PFSK-1 (cell line): ENCODE results near the gene CNIH2.

ENCODE experiments used
- FOXP2 ChIP-seq: optimal IDR thresholded peaks from 2 replicates; pipeline ENCODE3; 2011; ENCODE audit warnings: borderline replicate concordance, control low read depth, inconsistent platforms; ENCODE audit not compliant: insufficient read depth; ENCODE audit errors: extremely low read length, extremely low read depth
- POLR2AphosphoS5 ChIP-seq: IDR thresholded peaks from 2 replicates; pipeline ENCODE4 v1.6.1; 2012; ENCODE audit warnings: low read depth, mild to moderate bottlenecking, control low read depth, low read length, moderate library complexity
- SIN3A ChIP-seq: IDR thresholded peaks from 2 replicates; pipeline ENCODE4 v1.6.1; 2012; ENCODE audit warnings: mild to moderate bottlenecking, low read length, moderate library complexity, borderline replicate concordance; ENCODE audit not compliant: insufficient read depth
- TAF1 ChIP-seq: IDR thresholded peaks from 2 replicates; pipeline ENCODE4 v1.6.1; 2012; ENCODE audit warnings: low read length, control low read depth, borderline replicate concordance; ENCODE audit not compliant: insufficient read depth
- TF ChIP-seq, protein P1 (sequence below), 2 experiments: IDR thresholded peaks; 2 replicates each; pipeline versions ENCODE4 v1.6.1 to v1.8.0; 2011 to 2012; ENCODE audit warnings: low read depth in 2 of 2, low read length in 2 of 2, control low read depth in 1 of 2, inconsistent platforms in 1 of 2, mild to moderate bottlenecking in 1 of 2, moderate library complexity in 1 of 2; ENCODE audit not compliant: insufficient read depth in 1 of 2

The CNIH2 gene

DNA sequence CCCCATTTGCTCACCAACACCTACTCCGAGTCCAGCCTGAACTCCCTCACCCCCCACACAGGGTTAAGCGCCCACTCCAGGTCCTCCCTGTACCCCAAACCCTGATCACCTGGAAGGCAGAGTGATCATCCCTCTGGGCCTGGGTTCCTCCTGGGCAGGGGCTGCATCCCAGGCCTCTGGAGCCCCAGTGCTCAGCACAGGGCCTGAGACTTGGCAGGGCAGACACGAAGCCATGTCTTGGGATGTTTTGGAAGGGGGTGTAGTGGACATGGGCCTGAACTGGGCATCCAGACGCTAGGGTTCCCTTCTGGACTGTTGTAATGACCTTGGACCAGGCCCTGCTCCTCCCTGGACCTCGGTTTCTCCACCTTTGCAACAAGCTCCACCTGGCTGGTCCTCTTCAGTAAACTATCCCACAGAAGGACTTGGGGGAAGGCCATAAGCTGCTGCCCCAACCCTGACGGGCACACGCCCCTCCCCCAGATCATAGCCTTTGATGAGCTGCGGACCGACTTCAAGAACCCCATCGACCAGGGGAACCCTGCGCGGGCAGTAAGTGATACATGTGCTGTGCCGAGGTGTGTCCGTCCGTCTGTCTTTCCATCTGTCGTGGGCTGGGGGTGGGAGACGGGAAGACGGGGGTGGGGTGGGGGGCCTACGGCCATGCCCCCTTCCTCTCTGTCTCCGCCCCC, 3.9 kb downstream of the CNIH2 start:
- TF ChIP-seq FOXP2 (no peak), POLR2AphosphoS5 (peak; percentile 10; the same call in 1 of the 2 replicates), TAF1 (no peak), SIN3A (no peak)
- TF ChIP-seq, protein P1, sequence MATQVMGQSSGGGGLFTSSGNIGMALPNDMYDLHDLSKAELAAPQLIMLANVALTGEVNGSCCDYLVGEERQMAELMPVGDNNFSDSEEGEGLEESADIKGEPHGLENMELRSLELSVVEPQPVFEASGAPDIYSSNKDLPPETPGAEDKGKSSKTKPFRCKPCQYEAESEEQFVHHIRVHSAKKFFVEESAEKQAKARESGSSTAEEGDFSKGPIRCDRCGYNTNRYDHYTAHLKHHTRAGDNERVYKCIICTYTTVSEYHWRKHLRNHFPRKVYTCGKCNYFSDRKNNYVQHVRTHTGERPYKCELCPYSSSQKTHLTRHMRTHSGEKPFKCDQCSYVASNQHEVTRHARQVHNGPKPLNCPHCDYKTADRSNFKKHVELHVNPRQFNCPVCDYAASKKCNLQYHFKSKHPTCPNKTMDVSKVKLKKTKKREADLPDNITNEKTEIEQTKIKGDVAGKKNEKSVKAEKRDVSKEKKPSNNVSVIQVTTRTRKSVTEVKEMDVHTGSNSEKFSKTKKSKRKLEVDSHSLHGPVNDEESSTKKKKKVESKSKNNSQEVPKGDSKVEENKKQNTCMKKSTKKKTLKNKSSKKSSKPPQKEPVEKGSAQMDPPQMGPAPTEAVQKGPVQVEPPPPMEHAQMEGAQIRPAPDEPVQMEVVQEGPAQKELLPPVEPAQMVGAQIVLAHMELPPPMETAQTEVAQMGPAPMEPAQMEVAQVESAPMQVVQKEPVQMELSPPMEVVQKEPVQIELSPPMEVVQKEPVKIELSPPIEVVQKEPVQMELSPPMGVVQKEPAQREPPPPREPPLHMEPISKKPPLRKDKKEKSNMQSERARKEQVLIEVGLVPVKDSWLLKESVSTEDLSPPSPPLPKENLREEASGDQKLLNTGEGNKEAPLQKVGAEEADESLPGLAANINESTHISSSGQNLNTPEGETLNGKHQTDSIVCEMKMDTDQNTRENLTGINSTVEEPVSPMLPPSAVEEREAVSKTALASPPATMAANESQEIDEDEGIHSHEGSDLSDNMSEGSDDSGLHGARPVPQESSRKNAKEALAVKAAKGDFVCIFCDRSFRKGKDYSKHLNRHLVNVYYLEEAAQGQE (IDR thresholded peaks at IDR 0.05; ENCODE audit: insufficient read depth in 1 of 2, low read depth in 2 of 2, low read length in 2 of 2): no peak

DNA sequence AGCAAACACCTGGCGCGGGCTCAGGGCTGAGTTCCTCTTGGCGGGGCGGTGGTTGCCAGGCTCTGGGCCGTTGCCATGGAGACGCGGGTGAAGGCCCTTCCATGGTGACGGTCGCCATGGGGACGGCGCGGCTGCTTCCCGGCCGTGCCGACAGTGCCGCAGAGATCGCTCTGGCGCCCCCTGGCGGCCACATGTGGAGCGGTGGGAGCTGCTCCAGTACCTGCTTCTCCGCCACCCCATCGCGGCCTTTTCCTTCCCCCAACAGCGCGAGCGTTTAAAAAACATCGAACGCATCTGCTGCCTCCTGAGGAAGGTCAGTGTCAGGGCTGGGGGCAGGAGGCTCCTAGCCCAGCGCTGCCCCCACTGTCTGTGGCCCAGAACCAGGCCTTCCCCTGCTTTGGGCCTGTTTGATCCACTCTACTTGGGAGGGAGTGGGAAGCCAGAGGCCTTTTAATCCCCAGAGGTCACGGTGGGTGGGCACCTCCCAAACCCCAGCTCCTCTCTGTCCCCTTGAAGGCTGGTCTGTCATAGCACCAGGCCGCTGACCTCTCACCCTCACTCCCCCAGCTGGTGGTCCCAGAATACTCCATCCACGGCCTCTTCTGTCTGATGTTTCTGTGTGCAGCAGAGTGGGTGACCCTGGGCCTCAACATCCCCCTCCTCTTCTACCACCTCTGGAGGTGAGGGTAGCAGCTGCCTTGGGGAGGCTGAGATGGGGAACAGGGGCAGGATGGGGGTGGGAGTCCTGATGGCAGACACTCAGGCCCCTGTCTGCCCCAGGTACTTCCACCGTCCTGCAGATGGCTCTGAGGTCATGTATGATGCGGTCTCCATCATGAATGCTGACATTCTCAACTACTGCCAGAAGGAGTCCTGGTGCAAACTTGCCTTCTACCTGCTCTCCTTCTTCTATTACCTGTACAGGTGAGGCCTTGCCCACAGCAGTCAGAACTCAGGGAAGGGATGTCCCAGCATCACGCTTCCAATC, 4.8 kb downstream of the CNIH2 start:
- TF ChIP-seq FOXP2 (no peak), TAF1 (no peak), POLR2AphosphoS5 (peak; percentile 20; the same call in 1 of the 2 replicates), SIN3A (peak; percentile 89; the same call in 1 of the 2 replicates)
- TF ChIP-seq, protein P1 (IDR thresholded peaks at IDR 0.05; ENCODE audit: insufficient read depth in 1 of 2, low read depth in 2 of 2, low read length in 2 of 2): no peak

DNA sequence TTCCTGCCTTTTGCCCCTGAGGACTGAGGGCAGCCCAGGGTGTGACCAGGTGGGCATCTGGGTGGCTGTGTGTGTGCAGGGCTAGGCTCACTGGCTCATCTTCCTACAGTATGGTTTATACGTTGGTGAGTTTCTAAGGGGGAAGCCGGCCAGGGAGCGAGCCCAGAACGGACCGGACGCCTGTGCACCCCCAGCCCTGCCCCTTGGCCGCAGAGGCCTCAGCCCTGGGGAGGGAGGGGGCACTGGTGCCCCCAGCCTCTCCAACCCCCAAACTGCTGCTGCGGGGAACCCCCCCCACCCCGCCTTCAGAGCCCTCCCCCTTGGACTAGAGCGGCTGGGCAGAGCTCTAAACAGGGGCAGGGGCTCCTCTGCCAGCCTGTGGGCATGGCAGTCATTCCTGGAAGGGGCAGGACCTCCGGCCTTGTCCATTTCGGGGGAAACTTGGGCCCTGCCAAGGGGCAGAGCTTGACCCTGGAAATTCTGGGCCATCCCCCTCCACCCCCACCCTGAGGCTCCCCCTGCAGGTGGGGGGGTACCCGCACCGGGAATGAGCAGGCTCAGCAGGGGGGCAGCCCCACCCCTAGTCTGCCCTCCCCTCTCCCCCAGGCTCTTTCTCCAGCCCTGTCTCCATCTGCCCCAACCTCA, 5.6 kb downstream of the CNIH2 start:
- TF ChIP-seq, protein P1 (IDR thresholded peaks at IDR 0.05; ENCODE audit: insufficient read depth in 1 of 2, low read depth in 2 of 2, low read length in 2 of 2): no peak
- no peak for TF ChIP-seq POLR2AphosphoS5
- TF ChIP-seq FOXP2: no peak
- TF ChIP-seq SIN3A: no peak
- no peak for TF ChIP-seq TAF1

DNA sequence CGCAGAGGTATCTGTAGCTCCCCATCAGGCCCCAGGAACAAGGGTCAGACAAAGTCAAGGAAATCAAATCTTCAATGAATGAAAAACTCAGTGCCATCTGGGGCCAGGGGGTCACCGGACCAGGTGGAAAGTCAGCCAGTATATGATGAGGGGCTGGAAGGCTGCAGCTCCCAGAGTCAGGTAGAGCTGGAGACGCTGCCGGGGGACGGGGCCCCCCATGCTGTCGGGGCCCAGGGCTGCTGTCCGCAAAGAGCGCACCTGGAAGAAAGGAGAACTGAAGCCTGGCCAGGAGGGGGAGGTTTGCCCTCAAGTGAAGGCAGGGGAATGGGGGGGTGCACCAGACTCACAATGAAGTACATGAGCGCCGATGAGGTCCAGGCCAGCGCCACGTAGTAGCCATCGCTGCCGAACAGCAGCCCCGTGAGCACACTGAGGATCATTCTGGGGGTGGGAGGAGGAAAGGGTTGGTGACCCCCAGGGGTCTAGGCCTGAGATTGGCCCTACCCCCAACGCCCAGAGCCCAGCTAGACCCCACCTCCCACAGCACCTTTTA, 6.6 kb downstream of the CNIH2 start:
- TF ChIP-seq FOXP2 (no peak), SIN3A (no peak)
- TF ChIP-seq, protein P1 (IDR thresholded peaks at IDR 0.05; ENCODE audit: insufficient read depth in 1 of 2, low read depth in 2 of 2, low read length in 2 of 2): no peak
